Measurements from ENCODE around the gene ATP9B.

ATP9B gene

DNA sequence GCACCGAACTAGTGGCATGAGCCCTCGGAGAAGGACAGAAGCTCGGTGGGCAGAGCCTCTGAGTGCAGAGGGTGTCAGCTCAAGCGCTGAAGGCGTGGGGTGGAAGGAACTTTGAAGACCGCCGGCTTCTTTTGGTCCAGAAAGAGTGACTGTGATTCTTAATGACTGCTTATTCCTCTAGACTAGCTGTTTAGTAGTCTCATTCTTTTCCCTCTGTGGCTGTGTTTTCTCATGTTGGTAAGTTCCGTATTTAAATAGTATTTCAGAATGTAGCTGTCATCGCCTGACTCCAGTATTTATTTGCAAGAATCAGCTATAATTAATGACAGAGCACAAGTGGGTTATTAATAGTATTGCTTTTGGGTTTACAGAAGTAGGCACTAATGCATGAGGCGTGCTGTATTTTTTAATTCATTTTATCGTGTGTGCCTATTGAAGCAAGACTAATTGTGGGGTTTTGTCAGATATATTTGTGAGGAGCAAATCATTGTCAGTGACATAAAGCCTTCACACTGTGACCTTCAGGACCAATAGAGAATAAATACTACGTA lies 245.7 kb downstream of the ATP9B start:
- TF ChIP-seq, protein P1, sequence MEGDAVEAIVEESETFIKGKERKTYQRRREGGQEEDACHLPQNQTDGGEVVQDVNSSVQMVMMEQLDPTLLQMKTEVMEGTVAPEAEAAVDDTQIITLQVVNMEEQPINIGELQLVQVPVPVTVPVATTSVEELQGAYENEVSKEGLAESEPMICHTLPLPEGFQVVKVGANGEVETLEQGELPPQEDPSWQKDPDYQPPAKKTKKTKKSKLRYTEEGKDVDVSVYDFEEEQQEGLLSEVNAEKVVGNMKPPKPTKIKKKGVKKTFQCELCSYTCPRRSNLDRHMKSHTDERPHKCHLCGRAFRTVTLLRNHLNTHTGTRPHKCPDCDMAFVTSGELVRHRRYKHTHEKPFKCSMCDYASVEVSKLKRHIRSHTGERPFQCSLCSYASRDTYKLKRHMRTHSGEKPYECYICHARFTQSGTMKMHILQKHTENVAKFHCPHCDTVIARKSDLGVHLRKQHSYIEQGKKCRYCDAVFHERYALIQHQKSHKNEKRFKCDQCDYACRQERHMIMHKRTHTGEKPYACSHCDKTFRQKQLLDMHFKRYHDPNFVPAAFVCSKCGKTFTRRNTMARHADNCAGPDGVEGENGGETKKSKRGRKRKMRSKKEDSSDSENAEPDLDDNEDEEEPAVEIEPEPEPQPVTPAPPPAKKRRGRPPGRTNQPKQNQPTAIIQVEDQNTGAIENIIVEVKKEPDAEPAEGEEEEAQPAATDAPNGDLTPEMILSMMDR (conservative IDR thresholded peaks at IDR 0.05) = no peak

DNA sequence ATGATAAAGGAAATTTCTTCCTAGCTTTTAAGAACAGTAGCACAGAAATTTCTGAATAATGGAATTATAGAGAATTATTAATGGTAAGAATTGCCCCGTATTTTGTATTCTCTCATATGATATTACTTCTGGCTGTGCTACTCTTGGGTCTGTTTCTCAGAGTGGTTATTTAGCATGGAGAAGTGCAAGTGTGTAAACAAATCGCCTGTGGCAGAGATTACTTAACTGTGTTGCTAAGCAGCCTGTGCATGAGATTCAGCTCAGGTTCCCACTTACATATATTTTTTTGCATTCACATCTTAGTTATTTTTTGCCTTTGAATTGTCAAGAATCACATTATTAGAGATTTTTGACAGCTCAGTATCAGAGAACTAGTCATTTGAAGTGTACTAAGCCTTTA lies 246.4 kb downstream of the ATP9B start:
- TF ChIP-seq, protein P1 (conservative IDR thresholded peaks at IDR 0.05) = no peak
- no peak overlapping the region for H3K27ac ChIP-seq

More for the DNA sequence above, 245.7 kb downstream of the ATP9B start:
- no peak overlapping the region for H3K27ac ChIP-seq

DNA sequence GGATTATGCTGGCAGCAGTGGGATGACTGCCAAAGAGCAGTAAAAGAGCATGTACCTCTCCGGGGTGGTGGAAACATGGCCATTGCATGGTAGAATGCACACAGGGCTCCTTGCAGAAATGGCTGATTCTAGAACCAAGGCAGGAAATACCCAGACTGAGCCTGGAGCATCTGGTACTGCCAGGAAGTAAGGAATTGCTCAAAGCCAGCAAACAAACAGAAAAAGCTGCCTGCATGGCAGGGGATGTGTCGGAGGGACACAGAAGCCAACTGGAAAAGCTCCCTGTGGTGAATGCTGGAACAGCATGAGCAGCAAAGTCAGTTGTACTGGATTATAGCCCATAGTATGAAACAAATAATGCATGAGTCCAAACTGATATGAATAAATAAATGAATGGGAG lies 248.5 kb downstream of the ATP9B start:
- TF ChIP-seq, protein P1 (conservative IDR thresholded peaks at IDR 0.05) = peak; percentile 29; the same call in 1 of the 2 replicates
- no peak overlapping the region for H3K27ac ChIP-seq

DNA sequence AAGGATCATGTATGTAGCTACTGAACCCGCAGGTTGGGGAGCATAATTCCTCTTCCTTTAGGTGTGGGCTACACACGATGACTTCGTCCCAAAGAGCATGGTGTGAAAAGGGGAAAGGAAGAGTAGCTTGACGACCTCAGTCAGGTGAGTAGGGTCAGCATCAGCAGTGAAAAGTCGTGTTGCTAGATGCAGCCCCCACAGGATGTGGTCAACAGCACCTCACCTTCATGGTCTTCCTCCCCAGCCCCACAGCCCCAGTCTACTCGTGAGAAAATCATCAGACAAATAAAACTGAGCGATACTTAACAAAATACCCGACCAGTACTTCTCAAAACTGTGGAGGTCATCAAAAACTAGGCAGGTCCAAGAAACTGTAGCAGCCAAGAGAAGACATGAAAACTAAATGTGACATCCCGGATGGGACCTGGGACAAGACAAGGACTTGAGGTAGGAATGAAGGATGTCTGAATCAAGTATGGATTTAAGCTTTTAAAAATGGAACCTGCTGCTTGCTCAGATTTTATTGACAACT lies 249.0 kb downstream of the ATP9B start:
- H3K27ac ChIP-seq = no peak overlapping the region
- TF ChIP-seq, protein P1 (conservative IDR thresholded peaks at IDR 0.05) = no peak

DNA sequence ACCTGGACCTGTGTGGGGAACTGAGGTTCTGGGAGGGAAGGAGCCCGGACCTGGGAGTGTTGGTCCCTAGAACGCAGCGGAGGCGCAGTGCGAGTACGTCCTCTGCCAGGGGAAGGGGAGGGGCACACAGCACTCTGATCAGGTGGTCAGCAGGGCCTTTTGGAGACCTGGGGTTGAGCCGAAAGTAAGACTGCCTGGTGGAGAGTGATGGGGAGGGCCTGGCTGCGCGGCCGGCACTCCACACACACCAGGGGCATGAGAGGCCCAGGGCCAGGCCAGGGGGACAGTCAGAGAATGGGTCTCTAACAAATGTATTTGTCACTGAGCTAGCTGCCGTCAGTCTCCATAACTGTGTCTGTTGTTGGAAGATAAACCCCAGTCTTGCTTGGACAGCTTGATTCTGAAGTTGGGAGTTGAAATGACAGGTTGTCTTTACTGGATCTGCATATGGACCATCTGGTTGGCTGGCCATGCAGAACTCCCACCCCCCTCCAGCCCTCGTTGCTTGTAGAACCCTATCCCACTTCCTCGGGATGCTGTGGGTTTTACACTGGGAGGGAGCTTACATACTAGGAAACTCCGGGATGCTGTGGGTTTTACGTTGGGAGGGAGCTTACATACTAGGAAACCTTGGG lies 251.1 kb downstream of the ATP9B start:
- no peak overlapping the region for H3K27ac ChIP-seq
- TF ChIP-seq, protein P1 (conservative IDR thresholded peaks at IDR 0.05) = no peak

DNA sequence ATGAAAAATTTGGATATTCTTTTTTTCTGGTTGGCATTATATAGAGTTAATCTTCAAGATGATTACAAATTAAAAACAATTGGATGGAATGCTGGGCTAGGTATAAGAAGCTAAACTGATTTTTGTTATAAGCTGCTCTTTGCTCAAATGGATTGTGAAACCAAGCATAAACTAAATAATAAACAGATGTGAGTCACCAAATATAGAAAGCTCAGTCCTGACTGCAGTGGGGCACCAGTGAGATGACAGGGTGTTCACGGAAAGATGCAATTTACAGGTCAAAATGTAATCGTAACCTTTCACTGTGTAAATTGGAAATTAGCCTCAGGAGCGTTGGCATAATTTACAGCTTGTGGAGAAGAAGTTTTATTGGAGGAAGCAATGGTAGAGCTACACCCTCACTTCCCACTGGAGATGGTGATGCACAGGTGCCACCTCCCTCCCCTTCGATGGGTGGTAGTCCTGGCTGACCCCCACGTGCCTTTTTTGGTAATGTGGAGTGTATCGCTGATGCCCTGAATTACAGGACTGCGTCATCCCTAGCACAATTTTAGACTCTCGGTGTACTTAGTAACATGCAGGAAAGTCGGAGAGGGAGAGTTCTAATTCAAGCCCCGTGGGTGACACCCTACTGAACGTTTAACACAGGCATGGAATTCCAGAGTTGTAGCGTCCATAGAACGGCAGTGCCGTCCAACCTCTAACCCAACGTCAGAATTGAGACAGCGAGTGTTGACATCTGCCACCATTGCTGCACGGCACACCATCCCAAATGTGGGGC lies 252.6 kb downstream of the ATP9B start:
- no peak overlapping the region for H3K27ac ChIP-seq
- TF ChIP-seq, protein P1 (conservative IDR thresholded peaks at IDR 0.05) = no peak

DNA sequence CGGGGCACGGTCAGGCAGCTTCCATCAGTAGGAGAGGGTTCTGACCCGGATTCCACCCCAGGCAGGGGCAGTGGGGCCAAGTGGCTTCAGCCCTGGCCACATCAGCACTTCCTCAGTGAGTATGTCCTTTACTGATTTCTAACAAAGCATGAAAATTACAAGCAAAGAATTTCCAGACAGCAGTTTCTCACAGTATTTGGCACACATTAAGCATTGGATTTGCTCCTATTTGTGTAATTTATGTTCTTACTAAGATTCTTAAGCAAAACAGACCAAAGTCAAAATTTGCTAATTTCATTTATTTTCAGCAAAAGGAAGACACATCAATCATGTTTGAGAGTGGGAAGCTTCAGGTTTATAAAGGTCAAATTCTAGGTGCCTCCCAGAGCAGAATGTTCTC lies 253.2 kb downstream of the ATP9B start:
- TF ChIP-seq, protein P1 (conservative IDR thresholded peaks at IDR 0.05) = no peak
- H3K27ac ChIP-seq = no peak overlapping the region
